ENCODE measurements around the gene GGT6.
"Not testable (repeated sequence)": the region's sequence is repeated elsewhere in the genome, so short reads cannot be mapped to it uniquely, and the experiment has no call there.

GGT6 gene, protein sequence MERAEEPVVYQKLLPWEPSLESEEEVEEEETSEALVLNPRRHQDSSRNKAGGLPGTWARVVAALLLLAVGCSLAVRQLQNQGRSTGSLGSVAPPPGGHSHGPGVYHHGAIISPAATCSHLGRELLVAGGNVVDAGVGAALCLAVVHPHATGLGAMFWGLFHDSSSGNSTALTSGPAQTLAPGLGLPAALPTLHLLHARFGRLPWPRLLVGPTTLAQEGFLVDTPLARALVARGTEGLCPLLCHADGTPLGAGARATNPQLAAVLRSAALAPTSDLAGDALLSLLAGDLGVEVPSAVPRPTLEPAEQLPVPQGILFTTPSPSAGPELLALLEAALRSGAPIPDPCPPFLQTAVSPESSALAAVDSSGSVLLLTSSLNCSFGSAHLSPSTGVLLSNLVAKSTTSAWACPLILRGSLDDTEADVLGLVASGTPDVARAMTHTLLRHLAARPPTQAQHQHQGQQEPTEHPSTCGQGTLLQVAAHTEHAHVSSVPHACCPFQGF

DNA sequence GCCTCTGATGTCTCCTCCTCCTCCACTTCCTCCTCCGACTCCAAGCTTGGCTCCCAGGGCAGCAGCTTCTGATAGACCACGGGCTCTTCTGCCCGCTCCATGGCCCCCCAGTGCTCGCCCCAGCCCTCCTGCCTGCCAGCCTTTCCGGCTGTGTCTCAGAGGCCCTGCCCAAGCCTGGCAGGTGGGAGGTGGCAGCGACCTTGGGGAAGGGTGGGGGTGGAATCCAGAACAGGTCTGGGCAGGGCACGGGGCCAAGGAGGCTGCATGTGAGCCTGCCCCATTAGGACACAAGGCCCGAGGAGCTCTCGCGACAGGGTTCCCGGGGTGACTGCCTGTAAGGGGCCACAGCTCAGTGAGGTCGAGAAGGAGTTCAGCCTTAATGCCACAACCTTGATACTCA is at the start of gene GGT6:
TSS of gene GGT6 (minus strand) at position 157 of the 400 bp plus-strand sequence. CDS start at position 101, 56 bp downstream.
- TF ChIP-seq CTCF (IDR thresholded peaks at IDR 0.05; ENCODE audit: low read depth, low read length) = no peak
- no peak within 1 kb of the TSS for H3K4me3 ChIP-seq (ENCODE audit: low read depth, low read length)

- no peak for TF ChIP-seq CTCF (IDR thresholded peaks at IDR 0.05; ENCODE audit: low read depth, low read length)
- no peak overlapping the region for H3K4me3 ChIP-seq (ENCODE audit: low read depth, low read length)
Observed at GRCh38 chr17:4610162-4610561, 49.8 kb upstream of the GGT6 start.

DNA sequence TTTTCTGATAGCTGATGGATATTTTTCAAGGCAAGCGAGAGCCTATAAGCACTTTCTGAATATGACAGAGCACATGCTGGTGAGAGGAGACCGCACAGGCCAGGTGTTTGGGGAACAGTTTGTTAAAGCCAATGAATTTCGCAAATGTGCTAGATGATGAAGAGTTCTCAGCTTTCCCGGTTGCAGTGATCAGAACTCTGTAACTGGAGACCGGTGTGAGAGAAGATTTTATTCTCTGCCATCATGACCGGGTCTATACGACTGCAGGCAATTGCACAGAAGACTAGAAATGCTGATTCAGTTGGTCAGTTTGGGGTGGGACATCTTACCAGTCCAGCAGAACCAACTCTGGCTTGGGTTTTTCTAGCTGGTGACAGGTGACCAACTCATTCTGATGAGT is 49.4 kb upstream of the GGT6 start:
- no peak overlapping the region for H3K4me3 ChIP-seq (ENCODE audit: low read depth, low read length)
- no peak for TF ChIP-seq CTCF (IDR thresholded peaks at IDR 0.05; ENCODE audit: low read depth, low read length)

DNA sequence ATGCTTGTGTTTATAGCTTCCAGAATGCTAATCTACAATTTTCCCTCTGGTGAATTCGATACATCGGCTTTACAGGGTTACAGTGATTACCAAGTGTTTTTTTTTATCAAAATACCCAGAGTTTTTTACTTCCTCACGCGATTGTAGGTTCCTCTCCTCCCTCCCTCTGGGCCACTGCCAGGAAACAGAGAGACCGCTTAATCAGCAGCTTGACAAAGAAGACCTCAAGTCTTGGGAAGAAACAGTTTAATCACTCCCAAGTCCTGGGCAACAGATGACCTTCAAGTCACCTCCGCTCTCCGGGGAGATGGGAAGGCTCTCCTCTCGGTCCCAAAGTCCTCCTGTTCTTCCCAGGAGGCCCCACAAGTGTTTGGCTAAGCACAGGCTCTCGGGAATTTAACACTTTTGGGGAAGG is 47.4 kb upstream of the GGT6 start:
- TF ChIP-seq CTCF (IDR thresholded peaks at IDR 0.05; ENCODE audit: low read depth, low read length) = no peak
- no peak overlapping the region for H3K4me3 ChIP-seq (ENCODE audit: low read depth, low read length)

DNA sequence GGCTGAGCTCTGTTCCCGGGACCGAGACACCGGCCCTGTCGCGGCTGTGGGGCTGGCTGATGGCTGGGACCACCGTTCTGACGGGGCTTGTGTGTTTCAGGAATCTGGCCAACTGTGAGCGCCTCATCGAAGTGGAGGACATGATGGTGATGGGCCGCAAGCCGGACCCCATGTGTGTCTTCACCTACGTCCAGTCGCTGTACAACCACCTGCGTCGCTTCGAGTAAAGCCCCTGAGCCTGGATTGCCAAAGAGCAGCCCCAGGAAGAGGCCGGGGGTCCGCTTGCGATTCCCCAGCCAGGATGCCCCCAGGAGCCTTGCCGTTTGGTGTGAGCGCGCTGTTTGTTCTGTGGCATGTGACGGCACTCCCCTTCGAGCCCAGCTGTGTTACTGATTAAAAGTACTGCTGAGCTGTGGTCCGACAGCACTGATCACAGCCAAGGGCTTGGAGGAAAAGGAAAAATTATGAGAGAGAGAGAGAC is 46.9 kb upstream of the GGT6 start:
- TF ChIP-seq CTCF (IDR thresholded peaks at IDR 0.05; ENCODE audit: low read depth, low read length) = no peak
- no peak overlapping the region for H3K4me3 ChIP-seq (ENCODE audit: low read depth, low read length)

GRCh38 chr17:4605826-4606225 is 45.4 kb upstream of the GGT6 start:
- TF ChIP-seq CTCF (IDR thresholded peaks at IDR 0.05; ENCODE audit: low read depth, low read length) = no peak
- H3K4me3 ChIP-seq (ENCODE audit: low read depth, low read length) = no peak overlapping the region

DNA sequence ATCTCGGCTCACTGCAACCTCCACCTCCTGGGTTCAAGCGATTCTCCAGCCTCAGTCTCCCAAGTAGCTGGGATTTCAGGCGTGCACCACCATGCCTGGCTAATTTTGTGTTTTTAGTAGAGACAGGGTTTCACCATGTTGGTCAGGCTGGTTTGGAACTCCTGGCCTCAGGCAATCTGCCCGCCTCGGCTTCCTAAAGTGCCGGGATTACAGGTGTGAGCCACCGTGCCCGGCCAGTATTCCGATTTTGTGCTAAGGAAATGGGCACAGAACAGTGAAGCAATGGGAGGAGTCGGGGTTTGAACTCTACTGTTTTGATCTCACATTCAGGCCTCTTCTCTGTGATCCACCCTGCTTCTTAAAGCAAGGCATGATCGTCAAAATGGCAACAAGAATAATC is 44.4 kb upstream of the GGT6 start:
- not testable (repeated sequence) for H3K4me3 ChIP-seq (ENCODE audit: low read depth, low read length)
